Ishikawa (cell line): ENCODE data around the gene ACVR1.

Experiments
- CEBPB ChIP-seq: IDR thresholded peaks from 2 replicates; pipeline ENCODE4 v1.6.1; 2012
- CREB1 ChIP-seq: IDR thresholded peaks from 2 replicates; pipeline ENCODE4 v1.6.1; 2012; ENCODE audit warnings: low read depth
- EGR1 ChIP-seq: IDR thresholded peaks from 2 replicates; pipeline ENCODE4 v1.6.1; 2012
- EP300 ChIP-seq: IDR thresholded peaks from 2 replicates; pipeline ENCODE4 v1.6.1; 2012; ENCODE audit warnings: borderline replicate concordance
- FOXM1 ChIP-seq: IDR thresholded peaks from 2 replicates; pipeline ENCODE4 v1.6.1; 2012; ENCODE audit warnings: low read depth, borderline replicate concordance
- MAX ChIP-seq: IDR thresholded peaks from 2 replicates; pipeline ENCODE4 v1.6.1; 2012
- NFIC ChIP-seq: IDR thresholded peaks from 2 replicates; pipeline ENCODE4 v1.6.1; 2012
- RAD21 ChIP-seq: IDR thresholded peaks from 2 replicates; pipeline ENCODE4 v1.6.1; 2012; ENCODE audit warnings: low read depth
- REST ChIP-seq: IDR thresholded peaks from 2 replicates; pipeline ENCODE4 v1.6.1; 2012; ENCODE audit warnings: low read depth, mild to moderate bottlenecking
- TAF1 ChIP-seq: IDR thresholded peaks from 2 replicates; pipeline ENCODE4 v1.6.1; 2012; ENCODE audit warnings: low read depth, mild to moderate bottlenecking
- TCF12 ChIP-seq: IDR thresholded peaks from 2 replicates; pipeline ENCODE4 v1.6.1; 2012; ENCODE audit warnings: low read depth
- TEAD4 ChIP-seq: IDR thresholded peaks from 2 replicates; pipeline ENCODE4 v1.6.1; 2012
- USF1 ChIP-seq: IDR thresholded peaks from 2 replicates; pipeline ENCODE4 v1.6.1; 2012
- YY1 ChIP-seq: IDR thresholded peaks from 2 replicates; pipeline ENCODE4 v1.6.1; 2012; ENCODE audit warnings: low read depth
- ZBTB7A ChIP-seq: IDR thresholded peaks from 2 replicates; pipeline ENCODE4 v1.6.1; 2012; ENCODE audit warnings: low read depth

ACVR1 gene

GRCh38 chr2:157877761-157878400 is 1.8 kb upstream of the ACVR1 start:
- TF ChIP-seq CEBPB (no peak), TEAD4 (no peak), EP300 (no peak), TCF12 (no peak)

GRCh38 chr2:157876786-157877138 is 632 bp upstream of the ACVR1 start:
- TF ChIP-seq TCF12, result no peak
- no peak for TF ChIP-seq RAD21
- no peak for TF ChIP-seq EP300
- TF ChIP-seq ZBTB7A, result no peak
- no peak for TF ChIP-seq NFIC
- TF ChIP-seq TAF1, result no peak
- TF ChIP-seq REST, result no peak
- TF ChIP-seq USF1, result no peak
- TF ChIP-seq FOXM1, result no peak
- no peak for TF ChIP-seq MAX
- TF ChIP-seq YY1, result no peak
- TF ChIP-seq EGR1, result no peak
- TF ChIP-seq CEBPB, result no peak
- no peak for TF ChIP-seq TEAD4
- no peak for TF ChIP-seq CREB1

- TF ChIP-seq EGR1, result no peak
- no peak; the same call in 1 of the 2 replicates for TF ChIP-seq ZBTB7A
- no peak for TF ChIP-seq TAF1
- no peak for TF ChIP-seq NFIC
Observed at GRCh38 chr2:157875641-157876065, 477 bp downstream of the ACVR1 start.

GRCh38 chr2:157874997-157875640 is 1.0 kb downstream of the ACVR1 start:
- TF ChIP-seq CREB1, result no peak
- no peak for TF ChIP-seq EGR1
- TF ChIP-seq REST, result no peak
- no peak for TF ChIP-seq USF1
- no peak for TF ChIP-seq TAF1
- TF ChIP-seq MAX, result no peak
- no peak for TF ChIP-seq RAD21
- no peak for TF ChIP-seq TCF12
- TF ChIP-seq CEBPB, result no peak
- no peak for TF ChIP-seq NFIC
- no peak for TF ChIP-seq EP300
- TF ChIP-seq FOXM1, result no peak

GRCh38 chr2:157874348-157874747 is 1.8 kb downstream of the ACVR1 start:
- no peak for TF ChIP-seq TCF12
- no peak for TF ChIP-seq RAD21
- TF ChIP-seq EGR1, result no peak
- no peak for TF ChIP-seq MAX
- no peak for TF ChIP-seq EP300
- TF ChIP-seq NFIC, result no peak
- no peak for TF ChIP-seq USF1
- no peak for TF ChIP-seq TAF1
- TF ChIP-seq REST, result no peak
- no peak for TF ChIP-seq ZBTB7A
- TF ChIP-seq CREB1, result no peak
- no peak for TF ChIP-seq CEBPB
- TF ChIP-seq YY1, result no peak
- no peak for TF ChIP-seq TEAD4
